GM18517 (cell line): ENCODE measurements around the gene TP53RK.

Experiments used
- ATAC-seq: cut with Tn5 transposase; IDR thresholded peaks from one replicate; pipeline ENCODE4 v1.9.1; 2021; ENCODE audit warnings: mild to moderate bottlenecking, moderate library complexity; ENCODE audit not compliant: unreplicated experiment

TP53RK gene

GRCh38 chr20:46708172-46708860 lies 19.1 kb upstream of the TP53RK start:
- no peak for ATAC-seq

- no peak for ATAC-seq
These were observed 17.0 kb upstream of the TP53RK start for GRCh38 chr20:46706242-46706641.

- no peak for ATAC-seq
These were observed 16.1 kb upstream of the TP53RK start for GRCh38 chr20:46705378-46705729.

GRCh38 chr20:46704714-46705377 lies 15.6 kb upstream of the TP53RK start:
- no peak for ATAC-seq

- ATAC-seq = no peak
These were observed 14.2 kb upstream of the TP53RK start for GRCh38 chr20:46703435-46703834.

- no peak for ATAC-seq
These were observed 13.4 kb upstream of the TP53RK start for GRCh38 chr20:46702447-46703203.

GRCh38 chr20:46701986-46702385 lies 12.7 kb upstream of the TP53RK start:
- ATAC-seq = no peak

- no peak for ATAC-seq
These were observed 12.3 kb upstream of the TP53RK start for GRCh38 chr20:46701556-46701955.

GRCh38 chr20:46701057-46701456 lies 11.8 kb upstream of the TP53RK start:
- ATAC-seq = no peak

GRCh38 chr20:46700481-46700880 lies 11.2 kb upstream of the TP53RK start:
- no peak for ATAC-seq

- ATAC-seq = no peak
These were observed 10.6 kb upstream of the TP53RK start for GRCh38 chr20:46699651-46700359.

GRCh38 chr20:46698788-46699187 lies 9.5 kb upstream of the TP53RK start:
- no peak for ATAC-seq

GRCh38 chr20:46696791-46697279 lies 7.6 kb upstream of the TP53RK start:
- no peak for ATAC-seq

GRCh38 chr20:46695892-46696291 lies 6.6 kb upstream of the TP53RK start:
- ATAC-seq = no peak

GRCh38 chr20:46694484-46694883 lies 5.2 kb upstream of the TP53RK start:
- no peak for ATAC-seq

- ATAC-seq = no peak
These were observed 2.0 kb upstream of the TP53RK start for GRCh38 chr20:46691196-46691595.

GRCh38 chr20:46690219-46691106 lies 1.2 kb upstream of the TP53RK start:
- no peak for ATAC-seq

GRCh38 chr20:46689754-46690085 lies 476 bp upstream of the TP53RK start:
- no peak for ATAC-seq

- ATAC-seq = no peak
These were observed 828 bp downstream of the TP53RK start for GRCh38 chr20:46688151-46689081.
